NOMO-1 (cell line): ENCODE data around the gene UNC5C.

ENCODE experiments used
- DNase-seq, 2 experiments: peaks; one replicate each; lab custom pipeline; 2025; ENCODE audit not compliant: unreplicated experiment in 2 of 2; lab: John Stamatoyannopoulos, UW

The UNC5C gene

GRCh38 chr4:95470622-95471021, 78.2 kb downstream of the UNC5C start:
- no peak for DNase-seq

GRCh38 chr4:95469617-95470016, 79.2 kb downstream of the UNC5C start:
- no peak for DNase-seq

- DNase-seq, result no peak
Measured at GRCh38 chr4:95466791-95467190, 82.0 kb downstream of the UNC5C start.

GRCh38 chr4:95465010-95465409, 83.8 kb downstream of the UNC5C start:
- DNase-seq, result no peak

- no peak for DNase-seq
Measured at GRCh38 chr4:95462921-95463320, 85.9 kb downstream of the UNC5C start.

GRCh38 chr4:95457353-95457752, 91.4 kb downstream of the UNC5C start:
- DNase-seq, result no peak

GRCh38 chr4:95450294-95450693, 98.5 kb downstream of the UNC5C start:
- DNase-seq, result no peak

GRCh38 chr4:95446173-95446572, 102.6 kb downstream of the UNC5C start:
- DNase-seq, result no peak

- DNase-seq, result no peak
Measured at GRCh38 chr4:95445251-95445650, 103.5 kb downstream of the UNC5C start.

GRCh38 chr4:95444812-95445211, 104.0 kb downstream of the UNC5C start:
- no peak for DNase-seq

GRCh38 chr4:95439896-95440295, 108.9 kb downstream of the UNC5C start:
- no peak for DNase-seq

GRCh38 chr4:95439071-95439470, 109.7 kb downstream of the UNC5C start:
- DNase-seq, result no peak

GRCh38 chr4:95432466-95432865, 116.3 kb downstream of the UNC5C start:
- no peak for DNase-seq

- no peak for DNase-seq
Measured at GRCh38 chr4:95431678-95432077, 117.1 kb downstream of the UNC5C start.

GRCh38 chr4:95429416-95429815, 119.4 kb downstream of the UNC5C start:
- no peak for DNase-seq

GRCh38 chr4:95428291-95429070, 120.3 kb downstream of the UNC5C start:
- no peak for DNase-seq

- no peak for DNase-seq
Measured at GRCh38 chr4:95426455-95426854, 122.3 kb downstream of the UNC5C start.

GRCh38 chr4:95422436-95422835, 126.3 kb downstream of the UNC5C start:
- DNase-seq, result no peak

GRCh38 chr4:95421869-95422268, 126.9 kb downstream of the UNC5C start:
- DNase-seq, result no peak

GRCh38 chr4:95417531-95417930, 131.2 kb downstream of the UNC5C start:
- DNase-seq, result no peak

GRCh38 chr4:95415346-95415771, 133.4 kb downstream of the UNC5C start:
- DNase-seq, result no peak

GRCh38 chr4:95411371-95412088, 137.2 kb downstream of the UNC5C start:
- no peak for DNase-seq
